Measurements from ENCODE around the gene NBEAL2.
"Not testable (repeated sequence)": the region's sequence is repeated elsewhere in the genome, so short reads cannot be mapped to it uniquely, and the experiment has no call there.

The NBEAL2 gene

DNA sequence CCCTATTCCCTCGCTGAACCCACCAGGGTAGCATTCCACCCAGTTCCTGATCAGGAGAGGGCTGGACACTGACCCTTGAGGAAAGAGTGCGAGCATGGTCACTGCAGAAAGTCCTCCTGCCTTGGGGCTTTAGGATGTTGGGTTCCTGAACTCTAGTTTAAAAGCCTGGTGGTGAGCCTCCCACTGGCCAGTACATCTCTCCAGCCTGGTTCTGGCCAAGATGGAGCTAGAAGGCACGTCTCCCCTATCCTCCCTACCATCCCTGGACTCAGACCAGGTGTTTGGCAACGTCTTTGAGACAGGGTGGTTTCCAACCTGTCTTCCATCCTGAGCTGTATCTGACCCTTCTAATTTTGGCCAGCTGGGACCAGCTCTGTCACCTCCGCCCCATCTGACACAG lies 31.4 kb downstream of the NBEAL2 start:
- no peak for DNase-seq (ENCODE audit: low read depth in 2 of 2)

GRCh38 chr3:47011371-47011770 lies 31.9 kb downstream of the NBEAL2 start:
- DNase-seq (ENCODE audit: low read depth in 2 of 2), result no peak

GRCh38 chr3:47012342-47013230 lies 33.1 kb downstream of the NBEAL2 start:
- DNase-seq (ENCODE audit: low read depth in 2 of 2), result no peak

DNA sequence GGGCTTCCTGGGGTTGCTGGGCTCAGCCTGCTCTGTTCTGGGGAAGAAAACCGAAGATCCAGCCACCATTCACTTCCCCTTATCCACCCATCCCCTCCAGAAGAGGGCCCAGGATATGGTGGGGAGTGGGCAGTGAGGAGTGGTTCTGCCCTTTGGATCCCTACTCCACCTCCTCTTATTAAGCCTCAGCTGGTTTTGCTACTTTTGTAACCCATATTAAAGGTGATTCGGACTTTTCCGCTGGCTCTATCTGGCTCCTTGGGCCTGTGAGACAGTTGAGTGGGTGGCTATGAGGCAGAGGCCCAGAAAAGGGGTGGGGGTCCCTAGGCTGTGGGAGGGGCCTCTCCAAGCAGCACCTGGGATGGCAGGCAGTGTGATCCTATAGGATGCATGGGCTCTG lies 33.8 kb downstream of the NBEAL2 start:
- DNase-seq (ENCODE audit: low read depth in 2 of 2), result no peak

- no peak for DNase-seq (ENCODE audit: low read depth in 2 of 2)
Observed at GRCh38 chr3:47014036-47014435, 34.6 kb downstream of the NBEAL2 start.

GRCh38 chr3:47015151-47015550 lies 35.7 kb downstream of the NBEAL2 start:
- no peak for DNase-seq (ENCODE audit: low read depth in 2 of 2)

DNA sequence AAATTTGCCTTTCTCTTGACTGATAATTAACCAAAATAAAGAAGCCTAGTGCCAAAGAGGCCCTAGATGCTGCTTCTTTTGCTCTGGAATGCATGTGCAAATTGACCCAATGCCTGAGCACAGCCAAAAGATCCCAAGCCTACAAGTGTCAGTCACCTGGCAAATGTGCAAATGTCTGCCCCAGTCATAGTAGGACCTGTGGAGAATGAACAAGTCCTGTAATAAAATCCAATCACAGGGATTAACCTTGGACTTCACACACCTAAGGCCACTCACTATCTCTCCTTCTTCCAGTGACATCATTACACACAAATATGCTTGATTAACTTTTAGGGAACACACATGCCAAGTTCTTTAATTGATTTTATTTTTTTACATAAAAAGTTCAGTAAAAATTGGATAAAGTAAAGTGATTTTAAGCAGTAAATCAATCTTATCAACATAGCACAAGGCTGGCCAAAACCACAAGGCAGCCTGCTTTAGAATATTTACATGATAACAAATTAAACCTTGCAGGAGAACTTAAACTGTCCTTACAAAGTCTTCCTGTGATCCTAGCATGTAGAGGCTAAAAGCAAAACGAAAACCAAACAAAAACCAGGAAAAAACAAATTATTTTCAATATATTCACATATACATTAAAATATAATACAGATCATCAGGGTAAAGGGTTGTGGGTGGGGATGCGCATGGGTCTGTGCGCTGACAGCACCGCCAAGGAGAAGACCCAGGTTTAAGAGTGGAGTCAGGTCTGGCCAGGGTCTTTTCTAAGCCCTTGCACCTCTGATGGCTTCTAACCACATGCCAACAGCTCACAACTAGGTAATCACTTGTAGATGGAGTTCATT lies 36.8 kb downstream of the NBEAL2 start:
- no peak for DNase-seq (ENCODE audit: low read depth in 2 of 2)

GRCh38 chr3:47016934-47017435 lies 37.5 kb downstream of the NBEAL2 start:
- no peak for DNase-seq (ENCODE audit: low read depth in 2 of 2)

DNA sequence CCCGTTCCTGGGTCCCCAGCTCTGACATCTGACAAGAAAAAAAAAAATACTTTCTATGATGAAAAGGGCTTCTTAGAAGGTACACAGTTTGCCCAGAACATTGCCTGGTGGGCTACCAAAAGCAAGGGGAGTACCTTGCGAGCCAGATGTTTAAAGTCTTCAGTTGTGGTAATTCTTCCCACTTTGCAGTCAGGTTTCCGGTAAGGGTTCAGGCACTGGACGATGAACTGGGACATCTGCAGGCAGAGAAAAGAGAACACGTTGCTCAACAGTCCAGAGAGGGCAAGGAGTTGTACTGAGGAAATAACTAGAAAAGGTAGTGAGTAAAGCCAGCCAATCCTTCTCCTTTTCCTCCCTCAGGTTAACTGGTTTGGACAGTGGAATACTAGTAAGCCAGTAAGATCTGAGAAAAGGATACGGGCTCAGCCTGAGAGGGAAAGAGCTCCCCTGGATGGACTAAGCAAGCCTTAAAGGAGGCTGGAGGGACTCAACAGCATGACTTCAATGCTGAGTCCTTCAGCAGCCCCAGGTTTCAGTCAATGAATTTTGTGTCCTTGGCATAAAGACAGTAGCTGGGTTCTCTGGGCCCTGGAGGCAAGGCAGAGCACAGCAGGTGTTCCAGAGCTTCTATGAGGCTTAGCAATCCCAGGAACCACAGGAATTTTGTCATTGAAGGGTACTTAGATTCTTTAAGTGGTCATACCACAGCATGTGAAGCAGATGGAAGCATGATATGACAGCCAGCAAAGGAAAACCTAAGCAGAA lies 38.2 kb downstream of the NBEAL2 start:
- no peak for DNase-seq (ENCODE audit: low read depth in 2 of 2)

DNA sequence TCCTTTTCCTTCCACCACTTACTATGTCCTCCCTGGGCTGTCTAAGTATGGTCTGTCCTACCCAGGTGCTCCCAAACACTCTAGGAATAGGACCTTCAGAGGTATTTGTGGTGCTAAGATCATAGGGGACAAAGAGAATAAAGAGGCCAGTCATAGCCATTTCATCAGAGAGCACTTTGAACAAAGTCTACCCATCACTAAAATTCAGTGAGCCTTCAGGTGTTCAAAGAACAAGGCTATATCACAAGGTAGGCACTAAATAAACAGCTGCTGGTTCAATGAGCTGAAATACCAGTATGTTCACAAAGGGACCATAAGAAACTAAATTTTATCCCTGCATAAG lies 38.8 kb downstream of the NBEAL2 start:
- DNase-seq (ENCODE audit: low read depth in 2 of 2), result no peak

DNA sequence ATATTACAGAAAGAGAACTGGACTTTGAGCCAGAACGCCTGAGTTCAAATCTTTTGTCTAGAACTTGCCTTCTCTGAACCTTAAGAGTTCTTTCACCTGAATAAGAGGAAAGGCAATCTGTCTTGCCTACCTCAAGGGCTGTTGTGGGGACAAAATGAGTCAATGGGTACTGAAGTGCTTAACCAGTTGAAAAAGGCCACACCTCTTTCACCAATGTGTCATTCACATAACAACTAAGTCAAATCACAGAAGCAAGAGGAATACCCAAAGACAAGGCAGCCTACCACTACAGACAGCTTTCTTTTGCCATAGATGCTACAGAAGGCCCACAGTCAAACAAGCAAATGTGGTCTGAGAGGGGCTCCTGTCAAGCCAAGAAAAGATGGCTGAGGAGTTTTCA lies 39.7 kb downstream of the NBEAL2 start:
- DNase-seq (ENCODE audit: low read depth in 2 of 2), result no peak

GRCh38 chr3:47020311-47020710 lies 40.8 kb downstream of the NBEAL2 start:
- no peak for DNase-seq (ENCODE audit: low read depth in 2 of 2)

- no peak for DNase-seq (ENCODE audit: low read depth in 2 of 2)
Observed at GRCh38 chr3:47022641-47023071, 43.2 kb downstream of the NBEAL2 start.

DNA sequence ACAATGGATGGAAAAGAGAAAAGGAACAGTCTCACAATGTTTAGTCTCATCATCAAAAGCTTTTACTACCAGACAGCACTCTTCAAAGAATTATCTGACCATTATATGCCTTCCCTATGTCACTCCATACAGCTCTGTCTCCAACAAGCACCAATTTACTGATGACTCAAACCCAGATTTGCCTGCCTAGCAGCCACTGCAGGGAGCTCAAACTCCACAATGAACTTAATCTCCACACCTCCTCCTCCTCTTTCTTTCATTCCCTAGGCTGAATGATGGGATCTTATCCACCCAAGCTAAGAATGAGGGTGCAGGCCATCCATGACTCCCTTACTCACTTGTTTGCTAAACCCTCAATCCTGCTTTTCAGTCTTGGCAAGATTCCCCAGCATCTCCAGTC lies 45.5 kb downstream of the NBEAL2 start:
- no peak for DNase-seq (ENCODE audit: low read depth in 2 of 2)

DNA sequence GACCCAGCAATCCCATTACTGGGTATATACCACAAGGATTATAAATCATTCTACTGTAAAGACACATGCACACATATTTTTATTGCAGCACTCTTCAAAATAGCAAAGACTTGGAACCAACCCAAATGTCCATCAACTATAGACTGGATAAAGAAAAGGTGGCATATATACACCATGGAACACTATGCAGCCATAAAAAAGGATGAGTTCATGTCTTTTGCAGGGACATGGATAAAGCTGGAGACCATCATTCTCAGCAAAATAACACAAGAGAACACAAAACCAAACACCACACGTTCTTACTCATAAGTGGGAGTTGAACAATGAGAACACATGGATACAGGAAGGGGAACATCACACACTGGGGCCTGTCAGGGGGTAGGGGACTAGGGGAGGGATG lies 47.0 kb downstream of the NBEAL2 start:
- DNase-seq (ENCODE audit: low read depth in 2 of 2), result not testable (repeated sequence)

DNA sequence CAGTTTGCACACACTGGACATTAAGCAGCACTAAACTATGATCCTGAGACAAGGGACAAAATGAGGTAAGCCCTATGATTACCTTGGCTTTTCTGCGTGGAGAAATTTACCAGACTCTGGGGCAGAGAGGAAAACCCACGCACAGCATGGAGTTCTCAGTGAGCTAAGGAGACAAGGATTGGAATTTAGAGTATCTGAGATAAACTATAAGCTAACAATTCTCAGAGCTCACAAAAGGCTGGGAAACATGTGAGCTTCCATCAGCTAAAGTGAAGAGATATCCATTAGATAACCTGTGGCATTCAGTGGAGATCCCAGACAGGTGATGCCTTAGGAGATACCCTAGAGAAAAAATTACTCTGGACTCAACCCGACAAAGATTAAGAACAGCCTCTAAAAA lies 48.7 kb downstream of the NBEAL2 start:
- DNase-seq (ENCODE audit: low read depth in 2 of 2), result no peak

- DNase-seq (ENCODE audit: low read depth in 2 of 2), result no peak
Observed at GRCh38 chr3:47028667-47029066, 49.2 kb downstream of the NBEAL2 start.

- DNase-seq (ENCODE audit: low read depth in 2 of 2), result not testable (repeated sequence)
Observed at GRCh38 chr3:47031041-47031440, 51.6 kb downstream of the NBEAL2 start.

GRCh38 chr3:47034868-47035489 lies 55.5 kb downstream of the NBEAL2 start:
- DNase-seq (ENCODE audit: low read depth in 2 of 2), result no peak

- no peak for DNase-seq (ENCODE audit: low read depth in 2 of 2)
Observed at GRCh38 chr3:47035645-47036044, 56.2 kb downstream of the NBEAL2 start.

DNA sequence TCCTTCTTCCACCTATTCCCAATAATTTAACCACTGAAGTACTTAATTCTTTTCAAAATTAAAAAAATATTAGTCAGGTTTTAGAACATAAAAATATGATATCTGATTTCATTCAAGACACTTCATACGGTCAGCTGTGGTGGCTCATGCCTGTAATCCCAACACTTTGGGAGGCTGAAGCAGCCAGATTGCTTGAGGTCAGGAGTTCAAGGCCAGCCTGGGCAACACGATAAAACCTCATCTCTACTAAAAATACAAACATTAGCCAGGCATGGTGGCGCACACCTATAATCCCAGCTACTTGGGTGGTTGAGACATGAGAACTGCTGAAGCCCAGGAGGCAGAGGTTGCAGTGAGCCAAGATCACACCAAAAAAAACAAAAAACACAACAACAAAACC lies 56.7 kb downstream of the NBEAL2 start:
- DNase-seq (ENCODE audit: low read depth in 2 of 2), result no peak

DNA sequence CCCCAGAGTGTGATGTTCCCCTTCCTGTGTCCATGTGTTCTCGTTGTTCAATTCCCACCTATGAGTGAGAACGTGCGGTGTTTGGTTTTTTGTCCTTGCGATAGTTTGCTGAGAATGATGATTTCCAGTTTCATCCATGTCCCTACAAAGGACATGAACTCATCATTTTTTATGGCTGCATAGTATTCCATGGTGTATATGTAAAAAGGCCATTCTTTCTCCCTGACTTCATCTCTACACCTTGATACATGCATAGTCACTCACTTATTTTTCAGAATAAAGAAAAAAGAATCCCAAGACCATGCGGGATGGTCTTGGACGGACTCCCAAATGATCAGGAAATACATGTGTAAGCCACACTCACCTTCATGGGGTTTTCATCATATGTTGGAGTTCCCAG lies 57.8 kb downstream of the NBEAL2 start:
- not testable (repeated sequence) for DNase-seq (ENCODE audit: low read depth in 2 of 2)

All from stimulated activated CD4-positive, alpha-beta T cell treated with anti-CD3 and anti-CD28 coated beads, Interleukin-1b, Interleukin-23, amount 100 ng/mL, for 4 hours (primary cell).